ENCODE data around the gene FLVCR2.

Gene FLVCR2

DNA sequence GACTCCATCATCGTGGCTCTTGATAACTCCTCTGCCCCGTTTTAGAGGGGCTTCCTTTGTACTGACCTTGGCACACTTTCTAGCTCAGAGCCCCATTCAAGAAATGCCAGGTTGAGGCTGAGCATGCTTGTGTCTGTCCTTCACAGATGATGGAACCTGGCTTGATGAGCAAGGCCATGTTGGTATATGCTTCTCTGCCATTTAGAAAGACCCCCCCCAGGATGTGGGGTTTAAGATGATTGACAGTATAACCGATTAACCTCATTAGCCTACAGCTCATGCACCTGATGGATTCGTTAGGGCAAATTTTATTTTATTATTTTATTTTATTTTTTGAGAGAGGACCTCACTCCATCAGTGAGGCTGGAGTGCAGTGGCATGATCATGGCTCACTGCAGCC lies 35.2 kb upstream of the FLVCR2 start:
- TF ChIP-seq EZH2 (optimal IDR thresholded peaks at IDR 0.05; ENCODE audit: low read depth, low read length) (no peak), EZH2phosphoT487 (IDR thresholded peaks at IDR 0.05; ENCODE audit: low read length) (no peak)
- TF ChIP-seq, protein P1, sequence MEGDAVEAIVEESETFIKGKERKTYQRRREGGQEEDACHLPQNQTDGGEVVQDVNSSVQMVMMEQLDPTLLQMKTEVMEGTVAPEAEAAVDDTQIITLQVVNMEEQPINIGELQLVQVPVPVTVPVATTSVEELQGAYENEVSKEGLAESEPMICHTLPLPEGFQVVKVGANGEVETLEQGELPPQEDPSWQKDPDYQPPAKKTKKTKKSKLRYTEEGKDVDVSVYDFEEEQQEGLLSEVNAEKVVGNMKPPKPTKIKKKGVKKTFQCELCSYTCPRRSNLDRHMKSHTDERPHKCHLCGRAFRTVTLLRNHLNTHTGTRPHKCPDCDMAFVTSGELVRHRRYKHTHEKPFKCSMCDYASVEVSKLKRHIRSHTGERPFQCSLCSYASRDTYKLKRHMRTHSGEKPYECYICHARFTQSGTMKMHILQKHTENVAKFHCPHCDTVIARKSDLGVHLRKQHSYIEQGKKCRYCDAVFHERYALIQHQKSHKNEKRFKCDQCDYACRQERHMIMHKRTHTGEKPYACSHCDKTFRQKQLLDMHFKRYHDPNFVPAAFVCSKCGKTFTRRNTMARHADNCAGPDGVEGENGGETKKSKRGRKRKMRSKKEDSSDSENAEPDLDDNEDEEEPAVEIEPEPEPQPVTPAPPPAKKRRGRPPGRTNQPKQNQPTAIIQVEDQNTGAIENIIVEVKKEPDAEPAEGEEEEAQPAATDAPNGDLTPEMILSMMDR (IDR thresholded peaks at IDR 0.05; ENCODE audit: low read length) = no peak
- H3K9ac ChIP-seq (ENCODE audit: low read length) = no peak overlapping the region
- no peak overlapping the region for H3K4me2 ChIP-seq (ENCODE audit: low read depth, low read length)
- no peak overlapping the region for H3K4me3 ChIP-seq (ENCODE audit: low read length)
- H3K27ac ChIP-seq (ENCODE audit: low read length) = no peak overlapping the region
- no peaks in the 10 kb centered on the region for H3K27me3 ChIP-seq (replicated peaks; ENCODE audit: insufficient read depth, low read length)
- no peaks in the 10 kb centered on the region for H3K79me2 ChIP-seq (ENCODE audit: low read length)
- H3K36me3 ChIP-seq (replicated peaks; ENCODE audit: insufficient read depth, low read length) = no peaks in the 10 kb centered on the region
- no peaks in the 10 kb centered on the region for H4K20me1 ChIP-seq (ENCODE audit: insufficient read depth, low read length)
- no peaks in the 10 kb centered on the region for H3F3A ChIP-seq (ENCODE audit: insufficient read depth, low read length)
- H3K9me3 ChIP-seq (replicated peaks; ENCODE audit: insufficient read depth, low read length) = no peaks in the 10 kb centered on the region
- H3K9me2 ChIP-seq (replicated peaks; ENCODE audit: insufficient read depth, low read length) = no peaks in the 10 kb centered on the region
- no peaks in the 10 kb centered on the region for H3K4me1 ChIP-seq (ENCODE audit: low read length)
- no peak overlapping the region for H2AFZ ChIP-seq (ENCODE audit: low read length)
- DNase-seq = no peak

DNA sequence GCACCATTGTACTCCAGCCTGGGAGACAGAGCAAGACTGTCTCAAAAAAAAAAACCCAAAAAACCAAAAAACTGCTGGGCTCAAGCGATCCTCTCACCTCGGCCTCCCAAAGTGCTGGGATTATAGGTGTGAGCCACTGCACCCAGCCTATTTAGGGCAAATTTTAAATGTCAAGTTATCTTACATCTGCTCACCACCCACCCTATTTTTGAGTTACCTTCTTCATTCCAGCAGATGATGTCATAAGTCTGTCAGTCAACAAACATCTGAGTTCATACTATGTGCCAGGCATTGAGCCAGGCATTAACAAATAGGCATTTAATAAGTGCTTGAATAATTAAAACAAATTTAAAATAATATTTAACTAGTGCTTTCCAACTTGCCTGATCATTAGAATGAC lies 34.6 kb upstream of the FLVCR2 start:
- no peaks in the 10 kb centered on the region for H3F3A ChIP-seq (ENCODE audit: insufficient read depth, low read length)
- H2AFZ ChIP-seq (ENCODE audit: low read length) = no peak overlapping the region
- H3K4me2 ChIP-seq (ENCODE audit: low read depth, low read length) = no peak overlapping the region
- DNase-seq = no peak
- H3K79me2 ChIP-seq (ENCODE audit: low read length) = no peaks in the 10 kb centered on the region
- no peak overlapping the region for H3K4me3 ChIP-seq (ENCODE audit: low read length)
- H3K27me3 ChIP-seq (replicated peaks; ENCODE audit: insufficient read depth, low read length) = no peaks in the 10 kb centered on the region
- H3K4me1 ChIP-seq (ENCODE audit: low read length) = no peaks in the 10 kb centered on the region
- H3K36me3 ChIP-seq (replicated peaks; ENCODE audit: insufficient read depth, low read length) = no peaks in the 10 kb centered on the region
- no peaks in the 10 kb centered on the region for H4K20me1 ChIP-seq (ENCODE audit: insufficient read depth, low read length)
- no peaks in the 10 kb centered on the region for H3K9me3 ChIP-seq (replicated peaks; ENCODE audit: insufficient read depth, low read length)
- H3K9ac ChIP-seq (ENCODE audit: low read length) = no peak overlapping the region
- no peaks in the 10 kb centered on the region for H3K9me2 ChIP-seq (replicated peaks; ENCODE audit: insufficient read depth, low read length)
- TF ChIP-seq EZH2 (optimal IDR thresholded peaks at IDR 0.05; ENCODE audit: low read depth, low read length) (no peak), EZH2phosphoT487 (IDR thresholded peaks at IDR 0.05; ENCODE audit: low read length) (no peak)
- TF ChIP-seq, protein P1 (IDR thresholded peaks at IDR 0.05; ENCODE audit: low read length) = no peak
- no peak overlapping the region for H3K27ac ChIP-seq (ENCODE audit: low read length)

DNA sequence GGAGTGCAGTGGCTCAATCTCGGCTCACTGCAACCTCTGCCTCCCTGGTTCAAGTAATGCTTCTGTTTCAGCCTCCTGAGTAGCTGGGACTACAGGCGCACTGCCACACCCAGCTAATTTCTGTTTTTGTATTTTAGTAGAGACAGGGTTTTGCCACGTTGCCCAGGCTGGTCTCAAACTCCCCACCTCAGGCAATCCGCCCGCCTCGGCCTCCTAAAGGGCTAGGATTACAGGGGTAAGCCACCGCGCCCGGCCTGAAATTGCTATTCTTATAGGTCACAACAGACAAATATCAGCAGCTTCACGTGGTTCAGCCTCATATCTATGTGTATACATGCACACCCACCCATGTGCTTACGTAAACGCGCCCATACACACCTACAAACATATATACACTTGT lies 32.5 kb upstream of the FLVCR2 start:
- H3K4me2 ChIP-seq (ENCODE audit: low read depth, low read length) = no peak overlapping the region
- no peaks in the 10 kb centered on the region for H3K9me2 ChIP-seq (replicated peaks; ENCODE audit: insufficient read depth, low read length)
- no peak for DNase-seq
- H3F3A ChIP-seq (ENCODE audit: insufficient read depth, low read length) = no peaks in the 10 kb centered on the region
- H4K20me1 ChIP-seq (ENCODE audit: insufficient read depth, low read length) = no peaks in the 10 kb centered on the region
- H3K36me3 ChIP-seq (replicated peaks; ENCODE audit: insufficient read depth, low read length) = no peaks in the 10 kb centered on the region
- H3K4me3 ChIP-seq (ENCODE audit: low read length) = no peak overlapping the region
- H2AFZ ChIP-seq (ENCODE audit: low read length) = no peak overlapping the region
- no peaks in the 10 kb centered on the region for H3K9me3 ChIP-seq (replicated peaks; ENCODE audit: insufficient read depth, low read length)
- H3K79me2 ChIP-seq (ENCODE audit: low read length) = no peaks in the 10 kb centered on the region
- no peak overlapping the region for H3K27ac ChIP-seq (ENCODE audit: low read length)
- TF ChIP-seq EZH2phosphoT487 (IDR thresholded peaks at IDR 0.05; ENCODE audit: low read length) (no peak), EZH2 (optimal IDR thresholded peaks at IDR 0.05; ENCODE audit: low read depth, low read length) (no peak)
- TF ChIP-seq, protein P1 (IDR thresholded peaks at IDR 0.05; ENCODE audit: low read length) = no peak
- H3K9ac ChIP-seq (ENCODE audit: low read length) = no peak overlapping the region
- H3K27me3 ChIP-seq (replicated peaks; ENCODE audit: insufficient read depth, low read length) = no peaks in the 10 kb centered on the region
- H3K4me1 ChIP-seq (ENCODE audit: low read length) = no peaks in the 10 kb centered on the region

Data from MM.1S (cell line).